HG03469 (cell line): ENCODE measurements around the gene TTC12.

Source experiments
- ATAC-seq: cut with Tn5 transposase; IDR thresholded peaks from one replicate; pipeline ENCODE4 v1.9.1; 2021; ENCODE audit warnings: mild to moderate bottlenecking, moderate library complexity, moderate number of reproducible peaks; ENCODE audit not compliant: unreplicated experiment

TTC12 gene

GRCh38 chr11:113400631-113401230, 86.3 kb downstream of the TTC12 start:
- no peak for ATAC-seq

GRCh38 chr11:113401718-113402117, 87.3 kb downstream of the TTC12 start:
- ATAC-seq, result no peak

GRCh38 chr11:113404859-113405430, 90.6 kb downstream of the TTC12 start:
- ATAC-seq, result no peak

GRCh38 chr11:113405724-113406478, 91.5 kb downstream of the TTC12 start:
- no peak for ATAC-seq

- ATAC-seq, result no peak
These were observed 92.8 kb downstream of the TTC12 start for GRCh38 chr11:113407163-113407562.

- no peak for ATAC-seq
These were observed 93.8 kb downstream of the TTC12 start for GRCh38 chr11:113408206-113408605.

- ATAC-seq, result no peak
These were observed 94.5 kb downstream of the TTC12 start for GRCh38 chr11:113408887-113409286.

GRCh38 chr11:113409526-113409925, 95.1 kb downstream of the TTC12 start:
- ATAC-seq, result no peak

- ATAC-seq, result no peak
These were observed 96.2 kb downstream of the TTC12 start for GRCh38 chr11:113410414-113411135.

- ATAC-seq, result no peak
These were observed 97.2 kb downstream of the TTC12 start for GRCh38 chr11:113411536-113411935.

- no peak for ATAC-seq
These were observed 98.3 kb downstream of the TTC12 start for GRCh38 chr11:113412675-113413074.

- ATAC-seq, result no peak
These were observed 101.0 kb downstream of the TTC12 start for GRCh38 chr11:113415343-113415742.
